ELR (cell line): Measurements from ENCODE around the gene DNAH8.
"Not testable (repeated sequence)": the region's sequence is repeated elsewhere in the genome, so short reads cannot be mapped to it uniquely, and the experiment has no call there.

ENCODE experiments used
- DNase-seq: peaks from one replicate; pipeline ENCODE4 v3.0.0-alpha.2; 2015; ENCODE audit warnings: low read depth

DNAH8 gene

GRCh38 chr6:38749473-38749872 lies 34.4 kb downstream of the DNAH8 start:
- DNase-seq = no peak

GRCh38 chr6:38750968-38751615 lies 36.0 kb downstream of the DNAH8 start:
- no peak for DNase-seq

GRCh38 chr6:38753707-38754106 lies 38.6 kb downstream of the DNAH8 start:
- DNase-seq = no peak

DNA sequence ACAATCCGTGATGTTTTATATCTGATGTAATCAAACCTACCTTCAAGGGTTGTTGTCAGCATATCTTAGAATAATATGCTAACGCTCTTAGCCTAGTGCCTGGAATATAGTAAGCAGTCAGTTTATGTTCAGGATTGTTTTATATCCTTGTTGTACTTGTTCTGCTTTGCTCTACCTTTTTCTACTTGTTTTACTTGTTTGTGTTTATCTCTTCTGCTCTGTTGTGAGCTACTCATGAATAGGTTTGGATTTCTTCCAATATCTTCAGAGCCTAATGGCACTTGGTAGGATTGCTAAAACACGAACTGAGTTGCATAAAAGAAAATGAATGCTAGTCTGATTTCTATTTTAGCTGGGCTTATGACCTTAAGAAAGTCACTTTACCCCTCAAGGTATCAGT lies 40.1 kb downstream of the DNAH8 start:
- DNase-seq = no peak

DNA sequence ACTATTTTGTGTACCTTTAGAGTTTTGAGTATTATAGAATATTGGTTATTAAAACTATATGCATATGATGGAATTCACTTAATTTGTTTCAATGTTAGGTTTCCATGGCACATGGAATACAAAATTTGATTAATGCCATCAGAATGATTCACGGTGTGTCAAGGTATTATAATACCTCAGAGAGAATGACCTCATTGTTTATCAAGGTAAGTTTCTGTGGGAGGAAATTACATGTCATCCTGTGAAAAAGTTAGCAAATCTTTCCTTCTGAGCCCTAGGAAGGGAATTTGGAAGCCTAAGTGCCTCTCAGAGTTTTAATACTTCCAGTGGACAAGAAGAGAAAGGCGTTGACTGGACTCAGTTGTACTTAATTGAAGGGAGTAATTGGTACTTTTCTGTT lies 40.8 kb downstream of the DNAH8 start:
- DNase-seq = peak; percentile 19

- DNase-seq = no peak
Observed at GRCh38 chr6:38760097-38760496, 45.0 kb downstream of the DNAH8 start.

DNA sequence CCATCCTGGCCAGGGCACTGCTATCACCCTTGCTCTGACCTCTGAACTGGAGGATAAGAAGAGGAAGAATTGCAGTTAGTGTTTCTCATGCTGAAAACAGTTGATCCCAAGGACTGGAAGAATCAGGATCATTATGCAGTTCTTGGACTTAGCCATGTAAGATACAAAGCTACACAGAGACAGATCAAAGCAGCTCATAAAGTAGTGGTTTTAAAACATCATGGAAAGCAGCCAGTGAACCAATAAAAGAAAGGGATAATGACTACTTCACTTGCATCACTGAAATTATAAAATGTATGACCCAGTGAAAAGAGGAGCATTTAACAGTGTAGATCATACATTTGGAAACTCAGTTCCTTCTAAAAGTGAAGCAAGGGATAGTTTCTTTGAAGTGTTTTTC lies 47.7 kb downstream of the DNAH8 start:
- DNase-seq = no peak

DNA sequence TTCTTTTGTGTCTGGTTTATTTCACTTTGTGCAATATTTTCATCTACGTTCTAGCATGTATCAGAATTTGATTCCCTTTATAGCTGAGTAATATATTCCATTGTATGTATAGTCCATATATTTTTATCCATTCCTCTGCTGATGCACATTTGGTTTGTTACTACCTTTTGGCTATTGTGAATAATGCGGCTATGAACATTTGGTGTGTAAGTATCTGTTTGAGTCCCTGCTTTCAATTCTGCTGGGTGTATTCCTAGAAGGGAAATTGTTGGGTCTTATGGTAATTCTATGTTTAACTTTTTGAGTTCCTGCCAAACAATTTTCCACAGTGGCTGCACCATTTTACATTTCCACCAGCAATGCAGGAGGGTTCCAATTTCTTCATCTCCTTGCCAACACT lies 52.4 kb downstream of the DNAH8 start:
- no peak for DNase-seq

DNA sequence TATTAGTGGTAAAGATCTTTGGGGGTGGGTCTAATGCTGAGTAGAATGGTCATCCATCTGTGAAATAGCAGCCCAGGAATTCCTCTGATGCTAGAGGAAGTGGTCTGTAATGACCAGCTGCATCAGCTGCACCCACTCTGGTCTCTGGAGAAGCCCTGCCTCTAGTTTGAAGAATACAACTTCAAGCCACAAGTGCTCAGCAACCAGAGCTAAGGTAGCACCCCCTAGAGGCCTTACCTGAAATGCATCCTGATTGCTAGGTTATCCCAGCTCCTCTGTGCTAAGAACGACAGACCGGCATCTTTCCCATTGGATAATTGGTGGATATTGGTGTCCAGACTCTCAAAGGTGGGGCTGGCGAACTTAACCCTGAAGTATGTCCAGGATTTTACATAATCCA lies 58.2 kb downstream of the DNAH8 start:
- DNase-seq = peak; percentile 29

DNA sequence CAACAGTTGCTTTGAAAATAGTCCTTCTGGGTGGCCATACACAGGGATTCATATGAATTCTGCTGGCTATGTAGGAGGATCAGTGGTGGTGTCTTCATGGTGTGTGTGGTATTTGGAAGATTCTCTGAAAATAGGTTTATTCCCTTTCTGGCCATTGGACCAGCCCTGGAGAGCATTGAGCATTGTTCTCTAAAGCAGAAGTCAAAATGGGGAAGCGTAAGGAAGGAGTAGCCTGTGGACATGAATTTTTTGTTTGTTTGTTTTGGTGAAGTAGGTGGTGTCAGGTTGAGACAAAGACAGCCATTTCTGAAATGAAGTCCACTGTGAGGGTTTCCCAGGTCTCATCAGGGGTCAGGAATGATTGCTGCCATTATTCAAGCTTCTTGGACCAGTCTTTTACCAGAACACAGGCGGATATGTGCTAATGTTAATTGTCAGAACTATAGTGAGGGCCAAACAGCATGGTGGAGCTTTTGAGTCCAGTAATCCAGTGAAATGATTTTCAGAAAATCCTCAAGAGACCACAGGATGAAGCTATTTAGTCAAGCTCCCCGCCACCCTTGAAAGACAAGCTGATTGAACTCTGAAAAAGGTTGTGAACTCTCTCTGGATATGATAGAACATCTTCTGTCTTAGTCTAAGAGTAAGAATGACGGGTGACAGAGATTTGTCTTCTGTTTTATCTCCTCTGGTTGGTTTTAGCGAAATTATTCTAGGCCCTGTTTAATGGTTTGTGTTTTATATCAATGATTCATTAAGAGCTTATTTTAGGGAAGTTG lies 60.0 kb downstream of the DNAH8 start:
- no peak for DNase-seq

DNA sequence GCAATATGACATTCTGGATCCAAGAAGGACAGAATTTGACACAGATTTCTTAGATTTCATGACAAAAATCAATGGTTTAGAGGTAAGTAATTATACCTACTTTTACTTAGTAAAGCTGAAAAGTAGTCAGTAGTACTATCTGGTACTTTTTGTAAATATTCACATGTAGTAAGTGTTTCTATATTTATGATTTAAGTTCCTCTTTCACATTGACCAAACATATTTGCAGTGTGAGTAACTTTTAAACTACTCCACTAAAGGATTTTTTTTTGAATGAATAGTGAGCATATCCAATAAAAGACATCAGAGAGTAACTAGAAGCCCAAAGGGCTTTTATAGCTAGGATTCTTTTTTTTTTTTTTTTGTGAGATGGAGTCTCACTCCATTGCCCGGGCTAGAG lies 60.8 kb downstream of the DNAH8 start:
- peak; percentile 13 for DNase-seq

- DNase-seq = peak; percentile 71
Observed at GRCh38 chr6:38776515-38776914, 61.4 kb downstream of the DNAH8 start.

GRCh38 chr6:38779310-38780062 lies 64.4 kb downstream of the DNAH8 start:
- no peak for DNase-seq

GRCh38 chr6:38782616-38783015 lies 67.5 kb downstream of the DNAH8 start:
- DNase-seq = no peak

DNA sequence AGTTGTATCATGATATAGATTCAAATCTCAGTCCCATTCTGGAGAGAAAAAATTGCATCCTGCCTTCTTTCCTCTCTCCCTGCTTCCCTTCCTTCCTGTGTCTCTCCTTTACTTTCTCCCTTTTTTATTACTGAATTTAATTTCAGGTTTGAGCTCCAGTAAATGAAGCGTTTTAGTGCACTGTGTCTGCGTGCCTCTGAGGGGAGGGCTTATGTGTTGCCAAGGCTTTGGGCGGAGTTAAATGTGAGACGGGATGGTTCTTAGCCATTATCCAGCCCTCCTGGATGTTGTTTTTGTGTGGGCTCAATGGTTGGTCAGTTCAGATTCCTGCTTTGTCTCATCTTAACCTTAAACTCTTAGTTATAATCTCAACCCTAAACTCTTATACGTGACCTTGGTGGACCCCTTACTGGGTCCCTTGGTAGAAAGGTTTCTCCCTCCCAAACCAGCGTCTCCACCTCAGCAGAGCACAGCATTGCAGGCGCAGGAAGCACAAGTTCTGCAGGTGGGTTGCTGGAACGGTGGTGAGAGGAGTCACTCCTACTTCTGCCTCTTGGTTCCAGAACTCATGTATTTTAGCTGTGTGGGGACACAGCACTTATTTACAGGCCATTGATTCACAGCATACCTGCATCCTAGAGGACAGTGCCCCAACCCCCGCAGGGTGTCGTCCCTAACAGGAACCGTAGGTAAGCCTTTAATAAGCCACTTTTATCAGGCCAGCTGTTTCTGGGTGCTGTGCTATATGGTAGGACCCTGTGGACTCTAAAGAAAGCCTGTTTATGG lies 68.5 kb downstream of the DNAH8 start:
- DNase-seq = no peak

GRCh38 chr6:38784506-38785235 lies 69.6 kb downstream of the DNAH8 start:
- DNase-seq = no peak

DNA sequence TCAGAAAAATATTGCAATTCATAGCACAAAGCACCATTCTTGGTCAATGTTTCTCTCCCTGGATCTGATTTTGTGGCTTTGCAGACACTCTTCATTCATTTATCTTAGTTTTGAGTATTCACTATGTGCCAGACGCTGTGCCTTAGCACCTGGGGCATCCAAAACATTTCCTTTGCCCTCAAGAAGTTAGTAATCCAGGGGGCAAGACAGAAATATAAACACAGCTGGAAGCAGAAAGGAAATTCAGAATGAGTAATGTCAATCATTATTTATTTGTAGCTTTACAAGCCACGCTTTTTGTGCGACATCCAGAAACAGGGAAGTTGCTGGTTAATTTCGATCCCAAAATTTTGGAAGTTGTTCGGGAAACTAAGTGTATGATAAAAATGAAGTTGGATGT lies 71.4 kb downstream of the DNAH8 start:
- DNase-seq = no peak

GRCh38 chr6:38789256-38789655 lies 74.1 kb downstream of the DNAH8 start:
- no peak for DNase-seq

DNA sequence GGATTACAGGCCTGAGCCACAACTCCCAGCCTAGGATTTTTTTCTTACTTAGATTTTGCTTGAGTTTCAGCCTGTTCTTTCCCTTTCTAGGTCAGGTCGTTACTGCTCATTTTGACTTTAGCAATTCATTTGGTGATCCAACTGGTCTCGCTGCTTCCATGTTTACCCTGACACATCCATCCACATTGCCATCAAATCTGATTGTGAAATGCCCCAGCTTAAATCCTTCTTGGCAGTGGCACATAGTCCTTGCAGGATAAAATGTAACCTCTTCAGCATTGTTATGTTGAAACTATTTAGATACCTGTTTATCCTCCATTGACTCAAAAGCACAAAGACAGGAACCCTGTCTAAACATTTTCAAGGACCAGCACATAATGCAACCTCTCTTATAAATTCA lies 77.2 kb downstream of the DNAH8 start:
- no peak for DNase-seq

GRCh38 chr6:38794682-38795081 lies 79.6 kb downstream of the DNAH8 start:
- no peak for DNase-seq

DNA sequence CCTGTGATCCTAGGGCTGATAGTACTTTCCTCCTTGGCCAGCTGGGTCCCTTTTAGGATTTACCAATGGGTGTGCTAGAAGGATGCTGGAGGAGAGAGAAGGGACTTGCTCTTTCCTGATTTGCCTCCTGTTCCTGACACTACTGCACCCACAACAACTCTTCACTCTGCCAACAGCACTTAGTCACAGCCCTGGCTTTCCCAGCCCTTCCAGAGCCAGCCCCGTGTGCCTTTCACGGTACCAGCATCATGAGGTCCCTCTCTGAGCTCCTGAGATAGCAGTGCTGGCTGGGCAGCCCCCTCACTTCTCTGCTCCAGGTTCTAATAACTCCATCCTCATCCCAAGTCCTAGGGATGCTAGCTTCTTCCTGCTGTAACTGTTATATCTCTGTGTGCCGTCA lies 80.9 kb downstream of the DNAH8 start:
- DNase-seq = no peak

DNA sequence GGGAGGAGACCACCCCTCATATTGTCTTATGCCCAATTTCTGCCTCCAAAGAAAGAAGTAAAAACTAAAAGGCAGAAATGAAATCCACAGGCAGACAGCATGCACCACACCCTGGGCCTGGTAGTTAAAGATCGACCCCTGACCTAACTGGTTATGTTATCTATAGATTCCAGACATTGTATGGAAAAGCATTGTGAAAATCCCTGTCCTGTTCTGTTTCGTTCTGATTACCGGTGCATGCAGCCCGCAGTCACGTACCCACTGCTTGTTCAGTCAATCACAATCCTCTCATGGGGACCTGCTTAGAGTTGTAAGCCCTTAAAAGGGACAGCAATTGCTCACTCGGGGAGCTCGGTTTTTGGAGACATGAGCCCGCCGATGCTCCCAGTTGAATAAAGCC lies 81.3 kb downstream of the DNAH8 start:
- DNase-seq = not testable (repeated sequence)
